Stimulated activated CD8-positive, alpha-beta memory T cell treated with anti-CD3 and anti-CD28 coated beads, Interleukin-12 subunit alpha, Interleukin-12 subunit beta, amount 100 ng/mL, for 4 hours (primary cell): Measurements from ENCODE around the gene ST7L.
A peak's percentile ranks its signal among the peaks of the same experiment; 100 is the strongest.
"Not testable (repeated sequence)": the region's sequence is repeated elsewhere in the genome, so short reads cannot be mapped to it uniquely, and the experiment has no call there.

Experiments used
- DNase-seq: peaks from one replicate; pipeline ENCODE4 v3.0.0-alpha.2; 2020; ENCODE audit warnings: low read depth

Gene ST7L

GRCh38 chr1:112618721-112619517 is at the start of gene ST7L:
ST7L (minus strand) TSS chr1:112619141; CDS start chr1:112619113, 28 bp downstream.
- peak; percentile 33 for DNase-seq

- no peak for DNase-seq
Observed at GRCh38 chr1:112666946-112667345, 48.0 kb upstream of the ST7L start.

GRCh38 chr1:112665857-112666256 is 46.9 kb upstream of the ST7L start:
- DNase-seq, result no peak

- DNase-seq, result no peak
Observed at GRCh38 chr1:112651205-112651604, 32.3 kb upstream of the ST7L start.

- no peak for DNase-seq
Observed at GRCh38 chr1:112646225-112646624, 27.3 kb upstream of the ST7L start.

- no peak for DNase-seq
Observed at GRCh38 chr1:112643080-112643479, 24.1 kb upstream of the ST7L start.

GRCh38 chr1:112640437-112640836 is 21.5 kb upstream of the ST7L start:
- DNase-seq, result not testable (repeated sequence)

GRCh38 chr1:112638110-112638428 is 19.1 kb upstream of the ST7L start:
- no peak for DNase-seq

GRCh38 chr1:112637254-112638109 is 18.5 kb upstream of the ST7L start:
- DNase-seq, result no peak

GRCh38 chr1:112636597-112637253 is 17.8 kb upstream of the ST7L start:
- no peak for DNase-seq

- DNase-seq, result no peak
Observed at GRCh38 chr1:112636056-112636455, 17.1 kb upstream of the ST7L start.

GRCh38 chr1:112634367-112634766 is 15.4 kb upstream of the ST7L start:
- no peak for DNase-seq

- DNase-seq, result no peak
Observed at GRCh38 chr1:112633628-112634027, 14.7 kb upstream of the ST7L start.

- DNase-seq, result no peak
Observed at GRCh38 chr1:112629256-112629655, 10.3 kb upstream of the ST7L start.

- DNase-seq, result no peak
Observed at GRCh38 chr1:112628516-112628915, 9.6 kb upstream of the ST7L start.

GRCh38 chr1:112626887-112627286 is 7.9 kb upstream of the ST7L start:
- DNase-seq, result no peak

GRCh38 chr1:112626193-112626592 is 7.3 kb upstream of the ST7L start:
- no peak for DNase-seq

GRCh38 chr1:112625696-112626095 is 6.8 kb upstream of the ST7L start:
- no peak for DNase-seq

GRCh38 chr1:112624493-112624892 is 5.6 kb upstream of the ST7L start:
- DNase-seq, result not testable (repeated sequence)

- no peak for DNase-seq
Observed at GRCh38 chr1:112620377-112620695, 1.4 kb upstream of the ST7L start.

GRCh38 chr1:112619518-112620376 is 806 bp upstream of the ST7L start, which contains the start of gene CAPZA1:
CAPZA1 (plus strand) TSS chr1:112619832; CDS start chr1:112619845, 13 bp downstream.
- peak; percentile 80 for DNase-seq
